ENCODE measurements around the gene DCTPP1. TPM values are rescaled to one million over a fixed set of nuclear protein-coding genes. Genes with fewer than 3 reads are reported as not detected.

DCTPP1 gene
- total and polyA plus RNA-seq, 2 of the 4 experiments (the other 2 are of a cell fraction), result 24.9 to 45.5 TPM

GRCh38 chr16:30445408-30446202 lies 15.8 kb upstream of the DCTPP1 start, which contains the start of gene SEPHS2 (continued):
- TF ChIP-seq USF2 (IDR thresholded peaks at IDR 0.05; ENCODE audit: low read depth, low read length) (peak; percentile 88), CEBPB (IDR thresholded peaks at IDR 0.05; ENCODE audit: low read depth, low read length) (peak; percentile 95)

- Histone ChIP-seq H3K79me1 (ENCODE audit: low read depth in 1 of 2, low read length in 2 of 2) (peaks cover 13 to 22% of the 10 kb centered on the region in 2 experiments), H2BK5ac (ENCODE audit: low read depth, low read length, poor library complexity, severe bottlenecking) (peak overlapping the region; percentile 81), H4K5ac (ENCODE audit: low read depth, low read length) (peak overlapping the region; percentile 97), H3K56ac (ENCODE audit: extremely low read depth, insufficient read depth, low read length) (peak overlapping the region; percentile 26; the same call in 1 of the 2 replicates), H2AFZ (replicated peaks; ENCODE audit: low read length, poor library complexity) (peak overlapping the region; percentile 87), H2AK9ac (replicated peaks; ENCODE audit: low read depth, low read length, poor library complexity) (peak overlapping the region; percentile 87), H3K4me1 (ENCODE audit: control insufficient read depth, insufficient read depth, low read length) (peaks cover 5% of the 10 kb centered on the region), H3K14ac (replicated peaks; ENCODE audit: low read depth, low read length) (peak overlapping the region; percentile 93), H2BK120ac (ENCODE audit: low read depth, low read length) (peak overlapping the region; percentile 28; the same call in 1 of the 2 replicates), H2BK20ac (ENCODE audit: low read depth, low read length) (no peak overlapping the region), H4K8ac (ENCODE audit: low read depth in 2 of 2, low read length in 2 of 2) (peak overlapping the region; percentile 80 to 99), H3K27ac (ENCODE audit: insufficient read depth, low read length) (peak overlapping the region; percentile 61), H3K4ac (ENCODE audit: low read depth, low read length) (peak overlapping the region; percentile 88), H3K9me3 (ENCODE audit: control insufficient read depth, insufficient read depth, low read length) (0 out of 2 replicates have a peak, but pooled peaks cover 5% of the 10 kb centered on the region), H3K9ac (ENCODE audit: low read depth, low read length) (peak overlapping the region; percentile 80), H3K4me2 (ENCODE audit: low read depth, low read length) (peak overlapping the region; percentile 100), H3K36me3 (ENCODE audit: control insufficient read depth, insufficient read depth, low read length) (peaks cover 9% of the 10 kb centered on the region), H4K20me1 (ENCODE audit: insufficient read depth, low read length) (0 out of 2 replicates have a peak, but pooled peaks cover 4% of the 10 kb centered on the region), H3K23ac (ENCODE audit: low read depth, low read length) (peak overlapping the region; percentile 95; the same call in 1 of the 2 replicates), H2AK5ac (ENCODE audit: low read depth, low read length) (peak overlapping the region; percentile 98), H3K27me3 (ENCODE audit: control insufficient read depth, insufficient read depth, low read length) (no peaks in the 10 kb centered on the region), H3K9me1 (ENCODE audit: insufficient read depth, low read length) (peaks cover 7% of the 10 kb centered on the region), H4K91ac (ENCODE audit: insufficient read depth, low read depth, low read length) (peak overlapping the region; percentile 85), H3K18ac (ENCODE audit: low read depth, low read length) (peak overlapping the region; percentile 92), H3K4me3 (ENCODE audit: insufficient read depth, low read depth, low read length) (peak overlapping the region; percentile 65), H2BK15ac (ENCODE audit: low read depth, low read length) (no peak overlapping the region)
- ATAC-seq (ENCODE audit: low read depth) (no peak), DNase-seq (no peak)
- POLR2A ChIA-PET (ENCODE audit: unreplicated experiment), result interaction anchor here (0.6 kb wide), 2 partner anchors 41 to 467 kb away, joined by 4 to 6 read pairs; no protein-coding TSS in a partner anchor
- 80% methylated on average over 4 of the region's 11 CpGs; no CpG with 5 or more reads in 1 of the 2 experiments for WGBS, 2 experiments (ENCODE audit: extremely low coverage in 2 of 2, insufficient read length in 1 of 2)
- no TSS peak for BruUV-seq (replicated peaks)
- CTCF ChIA-PET, result interaction anchor here (0.6 to 0.9 kb wide), 2 partner anchors 47 to 58 kb away, joined by 3 read pairs; no protein-coding TSS in a partner anchor
- dilution Hi-C loops (cut with HindIII; ENCODE audit: low sequenced_read_pairs, unreplicated experiment), result no loop called here
- in situ Hi-C loops (cut with MboI; ENCODE audit: low sequenced_read_pairs), result loop anchor here (5.0 kb wide), 2 partner anchors 152 to 187 kb away; no protein-coding TSS in a partner anchor
- intact Hi-C loops (cut with micrococcal nuclease), result no loop called here
- no peak for TF ChIP-seq SMC3 (IDR thresholded peaks at IDR 0.05; ENCODE audit: low read depth, low read length)
- no peak for TF ChIP-seq RCOR1 (IDR thresholded peaks at IDR 0.05; ENCODE audit: insufficient replicate concordance, low read length)
- TF ChIP-seq POLR2A (IDR thresholded peaks at IDR 0.05; ENCODE audit: low read depth, low read length), result no peak
- no peak for TF ChIP-seq MAFK (IDR thresholded peaks at IDR 0.05; ENCODE audit: low read depth, low read length)
- TF ChIP-seq MAZ (IDR thresholded peaks at IDR 0.05; ENCODE audit: borderline replicate concordance, low read depth, low read length), result no peak
- no peak for TF ChIP-seq ELK1 (IDR thresholded peaks at IDR 0.05; ENCODE audit: borderline replicate concordance, low read depth, low read length)
- no peak for TF ChIP-seq CEBPB (IDR thresholded peaks at IDR 0.05; ENCODE audit: low read depth, low read length)
- no peak for TF ChIP-seq USF2 (IDR thresholded peaks at IDR 0.05; ENCODE audit: low read depth, low read length)
- TF ChIP-seq RAD21 (IDR thresholded peaks at IDR 0.05; ENCODE audit: low read length), result no peak
These were observed 15.2 kb upstream of the DCTPP1 start for GRCh38 chr16:30445149-30445407.
